C4-2B (cell line): ENCODE measurements around the gene ABO.
"Not testable (repeated sequence)": the region's sequence is repeated elsewhere in the genome, so short reads cannot be mapped to it uniquely, and the experiment has no call there.

Experiments
- H3K27ac ChIP-seq: fragments of 450-650 bp; 2 replicates; pipeline ENCODE4 v1.5.1; 2017
- CTCF ChIP-seq: fragments of 450-650 bp; conservative IDR thresholded peaks from 2 replicates; pipeline ENCODE4 v1.5.1; 2017; ENCODE audit warnings: mild to moderate bottlenecking
- ZFX ChIP-seq: fragments of 450-650 bp; IDR thresholded peaks from 2 replicates; pipeline ENCODE4 v1.6.1; 2017

The ABO gene

GRCh38 chr9:133284362-133284761 lies 9.4 kb upstream of the ABO start:
- TF ChIP-seq CTCF: no peak
- no peak for TF ChIP-seq ZFX
- no peak overlapping the region for H3K27ac ChIP-seq

GRCh38 chr9:133283255-133284032 lies 8.4 kb upstream of the ABO start:
- H3K27ac ChIP-seq: not testable (repeated sequence)

- TF ChIP-seq CTCF (no peak), ZFX (no peak)
- H3K27ac ChIP-seq: no peak overlapping the region
Measured at GRCh38 chr9:133282464-133283238, 7.7 kb upstream of the ABO start.

GRCh38 chr9:133280392-133280791 lies 5.4 kb upstream of the ABO start:
- no peak overlapping the region for H3K27ac ChIP-seq
- no peak for TF ChIP-seq ZFX
- no peak for TF ChIP-seq CTCF

GRCh38 chr9:133278161-133279114 lies 3.4 kb upstream of the ABO start:
- TF ChIP-seq CTCF (no peak), ZFX (no peak)
- no peak overlapping the region for H3K27ac ChIP-seq

- H3K27ac ChIP-seq: no peak overlapping the region
- TF ChIP-seq CTCF: no peak
- no peak for TF ChIP-seq ZFX
Measured at GRCh38 chr9:133277467-133277866, 2.5 kb upstream of the ABO start.

- no peak overlapping the region for H3K27ac ChIP-seq
- no peak for TF ChIP-seq CTCF
- TF ChIP-seq ZFX: no peak
Measured at GRCh38 chr9:133276923-133277322, 1.9 kb upstream of the ABO start.
